Stimulated activated naive CD4-positive, alpha-beta T cell treated with Interleukin-2 at 50 U/mL for 16 hours (primary cell): Measurements from ENCODE around the gene CARS2.
"Not testable (repeated sequence)": the region's sequence is repeated elsewhere in the genome, so short reads cannot be mapped to it uniquely, and the experiment has no call there.

ENCODE experiments used
- DNase-seq: peaks from one replicate; lab custom pipeline; 2025; lab: John Stamatoyannopoulos, UW

The CARS2 gene, protein sequence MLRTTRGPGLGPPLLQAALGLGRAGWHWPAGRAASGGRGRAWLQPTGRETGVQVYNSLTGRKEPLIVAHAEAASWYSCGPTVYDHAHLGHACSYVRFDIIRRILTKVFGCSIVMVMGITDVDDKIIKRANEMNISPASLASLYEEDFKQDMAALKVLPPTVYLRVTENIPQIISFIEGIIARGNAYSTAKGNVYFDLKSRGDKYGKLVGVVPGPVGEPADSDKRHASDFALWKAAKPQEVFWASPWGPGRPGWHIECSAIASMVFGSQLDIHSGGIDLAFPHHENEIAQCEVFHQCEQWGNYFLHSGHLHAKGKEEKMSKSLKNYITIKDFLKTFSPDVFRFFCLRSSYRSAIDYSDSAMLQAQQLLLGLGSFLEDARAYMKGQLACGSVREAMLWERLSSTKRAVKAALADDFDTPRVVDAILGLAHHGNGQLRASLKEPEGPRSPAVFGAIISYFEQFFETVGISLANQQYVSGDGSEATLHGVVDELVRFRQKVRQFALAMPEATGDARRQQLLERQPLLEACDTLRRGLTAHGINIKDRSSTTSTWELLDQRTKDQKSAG

DNA sequence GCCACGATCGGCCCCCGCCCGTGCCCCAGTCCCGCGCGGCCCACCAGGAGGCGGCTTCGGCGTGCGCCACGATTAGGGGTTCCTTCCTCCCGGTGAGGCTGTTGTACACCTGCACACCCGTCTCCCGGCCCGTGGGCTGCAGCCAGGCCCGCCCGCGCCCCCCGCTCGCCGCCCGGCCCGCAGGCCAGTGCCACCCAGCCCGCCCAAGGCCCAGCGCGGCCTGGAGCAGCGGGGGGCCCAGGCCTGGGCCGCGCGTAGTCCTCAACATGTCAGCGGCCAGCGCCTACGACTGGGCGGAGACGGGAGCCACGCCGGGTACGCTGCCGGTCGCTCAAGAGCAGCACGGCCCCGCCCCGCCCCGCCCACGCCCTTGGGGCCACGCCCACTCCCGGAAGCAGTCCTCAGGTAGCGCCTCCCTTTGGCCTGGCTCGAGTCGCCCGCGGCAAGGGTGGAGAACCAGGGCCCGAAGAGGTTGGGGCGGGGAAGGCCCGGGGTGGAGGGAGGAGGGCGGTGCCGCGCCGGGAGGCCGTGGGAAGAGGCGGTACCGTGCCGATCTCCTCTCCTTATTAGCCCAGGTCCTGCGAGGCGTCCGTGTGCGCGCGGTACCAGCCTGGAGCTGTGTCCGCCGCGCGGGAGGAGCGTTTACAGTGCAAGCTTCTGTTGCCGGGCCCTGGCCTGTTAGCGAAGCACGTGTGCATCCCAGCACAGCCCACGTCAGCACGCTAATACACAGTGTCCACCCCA, at the start of gene CARS2:
CARS2 (minus strand) TSS at position 291 of the 744 bp plus-strand sequence; CDS start at position 268, 23 bp downstream.
- peak; percentile 94 for DNase-seq

DNA sequence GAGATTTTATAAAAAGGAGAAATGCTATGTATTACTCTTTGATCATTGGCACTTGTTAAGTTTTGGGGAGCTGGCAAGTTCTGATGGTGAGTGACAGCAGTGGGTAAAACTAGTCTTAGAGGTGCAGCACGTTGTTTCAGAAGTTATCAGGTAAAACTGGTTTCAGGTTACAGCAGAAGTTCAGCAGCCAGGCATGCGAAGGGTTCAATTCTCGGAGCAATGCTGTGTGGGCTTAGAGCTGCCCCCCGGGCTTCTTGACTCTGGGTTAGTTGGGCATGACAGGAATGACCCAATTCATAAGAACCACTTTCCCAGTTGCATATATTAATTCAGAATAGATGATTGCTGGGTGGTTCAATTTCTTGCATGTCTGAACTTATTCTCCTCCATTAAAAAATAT, 42.4 kb upstream of the CARS2 start:
- no peak for DNase-seq

DNA sequence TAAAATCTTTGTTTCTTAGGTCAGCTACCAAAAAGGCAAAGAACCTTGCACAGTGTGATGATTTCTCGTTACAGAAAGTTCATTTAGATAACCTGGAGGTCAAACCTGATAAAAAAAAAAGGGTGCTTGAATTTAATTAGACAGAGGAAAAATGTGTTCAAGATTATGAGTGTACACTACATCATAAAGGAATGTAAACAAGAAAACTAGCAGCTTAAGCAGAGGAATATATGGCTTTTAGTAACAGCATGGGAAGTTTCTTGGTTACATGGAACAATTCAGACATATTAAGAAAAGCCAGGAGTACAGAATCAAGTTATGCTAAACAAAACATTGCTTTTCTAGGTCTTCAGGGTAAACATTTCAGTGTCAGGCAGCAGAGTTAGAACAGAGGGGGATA, 40.5 kb upstream of the CARS2 start:
- DNase-seq = no peak

DNA sequence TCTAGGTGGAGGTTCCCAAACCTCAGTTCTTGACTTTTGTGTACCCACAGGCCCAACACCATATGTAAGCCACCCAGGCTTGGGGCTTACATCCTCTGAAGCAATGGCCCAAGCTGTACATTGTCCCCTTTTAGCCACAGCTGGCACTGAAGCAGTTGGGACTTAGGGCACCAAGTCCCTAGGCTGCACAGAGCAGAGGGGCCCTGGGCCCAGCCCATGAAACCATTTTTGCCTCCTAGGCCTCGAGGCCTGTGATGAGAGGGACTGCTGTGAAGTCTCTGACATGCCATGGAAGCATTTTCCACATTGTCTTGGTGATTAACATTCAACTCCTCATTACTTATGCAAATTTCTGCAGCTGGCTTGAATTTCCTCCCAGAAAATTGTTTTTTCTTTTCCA, 37.8 kb upstream of the CARS2 start:
- DNase-seq = no peak

DNA sequence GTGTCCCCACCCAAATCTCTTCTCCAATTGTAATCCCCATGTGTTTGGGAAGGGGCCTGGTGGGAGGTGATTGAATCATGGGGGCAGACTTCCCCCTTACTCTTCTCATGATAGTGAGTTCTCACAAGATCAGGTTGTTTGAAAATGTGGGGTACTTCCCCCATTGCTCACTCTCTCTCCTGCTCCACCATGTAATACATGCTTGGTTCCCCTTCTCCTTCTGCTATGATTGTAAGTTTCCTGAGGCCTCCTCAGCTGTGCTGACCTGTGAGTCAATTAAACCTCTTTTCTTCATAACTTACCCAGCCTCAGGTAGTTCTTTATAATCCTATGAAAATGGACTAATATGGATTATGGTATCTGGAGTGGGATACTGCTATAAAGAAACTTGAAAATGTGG, 31.6 kb upstream of the CARS2 start:
- no peak for DNase-seq

DNA sequence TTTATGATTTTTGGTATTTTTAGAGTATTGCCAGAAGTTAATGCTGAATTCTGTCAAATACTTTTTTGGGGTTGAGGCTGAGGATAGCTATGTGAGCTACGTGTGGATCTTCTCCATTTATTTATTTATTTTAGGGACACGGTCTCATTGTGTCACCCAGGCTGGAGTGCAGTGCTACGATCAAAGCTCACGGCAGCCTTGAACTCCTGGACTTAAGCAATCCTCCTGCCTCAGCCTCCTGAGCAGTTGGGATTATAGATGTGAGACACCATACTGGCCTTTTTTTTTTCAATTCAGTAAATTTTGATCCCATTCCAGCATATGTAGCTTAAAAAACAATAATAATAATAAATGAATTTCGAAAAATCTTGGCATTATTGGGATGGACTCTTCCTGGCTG, 28.6 kb upstream of the CARS2 start:
- DNase-seq = no peak

DNA sequence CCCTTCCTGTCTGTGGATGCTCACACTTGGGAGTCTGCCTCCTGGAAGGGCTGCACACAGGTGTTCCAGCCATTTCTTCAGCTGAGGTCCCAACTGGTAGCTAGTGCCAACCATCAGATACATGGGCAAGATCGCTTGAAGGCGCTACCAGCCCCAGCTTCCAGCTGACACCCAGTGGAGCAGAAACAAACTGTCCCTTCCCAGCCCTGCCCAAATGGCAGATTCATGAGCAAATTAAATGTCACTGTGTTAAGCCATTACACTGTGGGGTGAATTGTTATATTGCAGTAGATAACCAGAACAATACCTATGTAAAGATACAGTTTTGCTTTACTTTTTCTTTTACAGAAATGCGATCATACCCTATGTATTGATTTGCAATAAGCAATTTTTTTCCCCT, 25.2 kb upstream of the CARS2 start:
- DNase-seq = no peak

DNA sequence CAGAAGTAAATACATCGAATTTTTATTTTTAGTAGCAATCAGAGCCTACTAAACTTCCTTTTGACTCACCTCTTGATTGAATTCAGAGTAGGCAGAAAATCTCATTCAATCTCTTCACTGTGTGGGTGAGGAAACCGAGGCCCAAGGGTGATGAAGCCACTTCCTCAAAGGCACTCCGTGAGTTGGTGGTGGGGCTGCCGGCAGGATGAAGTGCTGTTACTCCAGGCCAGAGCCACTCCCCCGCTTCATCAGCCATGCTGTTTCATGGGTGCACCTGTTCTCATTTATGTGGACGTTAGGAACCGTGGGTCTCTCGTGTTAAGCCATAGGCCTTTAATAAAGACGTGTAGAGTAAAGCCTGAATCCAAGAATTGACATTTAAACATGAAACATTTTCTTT, 20.8 kb upstream of the CARS2 start:
- peak; percentile 54 for DNase-seq

DNA sequence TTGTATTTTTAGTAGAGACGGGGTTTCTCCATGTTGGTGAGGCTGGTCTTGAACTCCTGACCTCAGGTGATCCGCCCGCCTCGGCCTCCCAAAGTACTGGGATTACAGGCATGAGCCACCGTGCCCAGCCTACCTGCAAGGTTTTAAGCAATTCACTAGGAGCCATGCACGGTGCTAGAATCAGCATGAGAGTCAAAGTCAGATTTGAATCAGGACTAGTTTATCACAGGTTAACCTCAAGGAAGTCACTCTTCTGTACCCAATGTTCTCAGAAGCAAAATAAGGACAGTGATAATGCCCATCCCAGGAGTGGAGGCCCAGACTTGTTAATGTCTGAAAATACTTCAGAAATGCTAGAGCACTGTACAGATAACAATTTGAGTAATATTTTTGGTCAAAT, 20.2 kb upstream of the CARS2 start:
- DNase-seq = not testable (repeated sequence)

DNA sequence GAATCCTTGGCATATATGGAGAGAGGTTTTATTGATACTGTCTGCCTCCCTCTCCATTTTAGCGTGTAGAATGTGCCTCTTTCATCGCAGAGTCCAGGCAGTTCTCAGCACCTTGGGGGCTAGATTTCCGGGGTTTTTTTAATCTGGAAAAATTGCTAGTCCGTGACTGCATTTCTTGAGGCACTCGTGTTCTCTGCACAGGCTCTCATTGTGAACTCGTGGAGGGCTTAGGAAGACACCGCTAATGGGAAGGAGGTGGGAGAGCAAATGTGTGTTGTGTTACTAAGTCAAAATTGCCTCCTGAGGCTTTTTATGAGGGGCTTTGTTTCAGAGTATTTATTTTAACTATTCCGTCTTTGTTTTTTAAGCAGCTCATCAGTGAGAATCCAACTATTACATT, 17.7 kb upstream of the CARS2 start:
- DNase-seq = no peak

DNA sequence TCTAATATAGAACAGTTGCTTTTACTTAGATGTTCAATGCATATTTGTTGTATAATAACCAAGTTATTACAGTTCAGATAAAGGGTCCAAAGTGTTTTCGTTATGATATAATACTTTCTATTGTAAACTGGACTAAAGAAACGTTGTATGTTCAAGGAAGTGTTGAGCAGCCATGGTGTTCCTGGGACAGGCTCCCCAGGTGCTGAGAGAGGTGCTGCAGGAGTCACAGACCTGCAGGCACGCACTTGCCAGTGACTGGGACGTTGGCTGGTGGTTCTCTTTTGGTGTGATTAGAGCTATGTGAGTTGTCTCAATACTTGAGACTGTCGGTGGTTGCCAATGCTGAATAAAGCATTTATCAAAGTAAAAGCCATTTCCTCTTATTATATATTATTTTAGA, 17.1 kb upstream of the CARS2 start:
- no peak for DNase-seq

DNA sequence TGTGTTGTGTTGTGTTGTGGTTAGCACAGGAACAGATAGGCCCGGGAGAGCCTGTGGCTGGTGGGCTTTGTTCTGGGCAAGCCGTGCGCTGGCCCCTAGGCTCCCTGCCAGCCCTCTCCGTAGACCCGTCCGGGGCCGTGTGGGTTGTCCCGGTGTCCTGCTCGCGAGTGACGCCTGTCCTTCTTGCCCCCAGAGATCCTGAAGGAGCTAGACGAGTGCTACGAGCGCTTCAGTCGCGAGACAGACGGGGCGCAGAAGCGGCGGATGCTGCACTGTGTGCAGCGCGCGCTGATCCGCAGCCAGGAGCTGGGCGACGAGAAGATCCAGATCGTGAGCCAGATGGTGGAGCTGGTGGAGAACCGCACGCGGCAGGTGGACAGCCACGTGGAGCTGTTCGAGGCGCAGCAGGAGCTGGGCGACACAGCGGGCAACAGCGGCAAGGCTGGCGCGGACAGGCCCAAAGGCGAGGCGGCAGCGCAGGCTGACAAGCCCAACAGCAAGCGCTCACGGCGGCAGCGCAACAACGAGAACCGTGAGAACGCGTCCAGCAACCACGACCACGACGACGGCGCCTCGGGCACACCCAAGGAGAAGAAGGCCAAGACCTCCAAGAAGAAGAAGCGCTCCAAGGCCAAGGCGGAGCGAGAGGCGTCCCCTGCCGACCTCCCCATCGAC, 13.3 kb upstream of the CARS2 start:
- no peak for DNase-seq

DNA sequence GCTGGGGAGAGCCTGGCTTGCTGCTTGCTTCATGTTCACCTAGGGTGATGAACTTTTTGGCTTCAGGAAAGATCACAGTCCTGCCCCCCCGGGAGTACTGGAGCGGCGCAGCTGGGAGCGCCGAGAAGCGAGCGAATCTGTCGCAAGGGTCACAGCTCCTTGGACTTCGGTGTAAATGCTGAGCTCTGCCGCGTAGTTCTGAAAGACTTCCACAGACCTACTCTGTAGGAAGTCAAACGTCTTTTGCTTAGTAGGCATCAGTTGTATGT, 10.3 kb upstream of the CARS2 start:
- DNase-seq = no peak

DNA sequence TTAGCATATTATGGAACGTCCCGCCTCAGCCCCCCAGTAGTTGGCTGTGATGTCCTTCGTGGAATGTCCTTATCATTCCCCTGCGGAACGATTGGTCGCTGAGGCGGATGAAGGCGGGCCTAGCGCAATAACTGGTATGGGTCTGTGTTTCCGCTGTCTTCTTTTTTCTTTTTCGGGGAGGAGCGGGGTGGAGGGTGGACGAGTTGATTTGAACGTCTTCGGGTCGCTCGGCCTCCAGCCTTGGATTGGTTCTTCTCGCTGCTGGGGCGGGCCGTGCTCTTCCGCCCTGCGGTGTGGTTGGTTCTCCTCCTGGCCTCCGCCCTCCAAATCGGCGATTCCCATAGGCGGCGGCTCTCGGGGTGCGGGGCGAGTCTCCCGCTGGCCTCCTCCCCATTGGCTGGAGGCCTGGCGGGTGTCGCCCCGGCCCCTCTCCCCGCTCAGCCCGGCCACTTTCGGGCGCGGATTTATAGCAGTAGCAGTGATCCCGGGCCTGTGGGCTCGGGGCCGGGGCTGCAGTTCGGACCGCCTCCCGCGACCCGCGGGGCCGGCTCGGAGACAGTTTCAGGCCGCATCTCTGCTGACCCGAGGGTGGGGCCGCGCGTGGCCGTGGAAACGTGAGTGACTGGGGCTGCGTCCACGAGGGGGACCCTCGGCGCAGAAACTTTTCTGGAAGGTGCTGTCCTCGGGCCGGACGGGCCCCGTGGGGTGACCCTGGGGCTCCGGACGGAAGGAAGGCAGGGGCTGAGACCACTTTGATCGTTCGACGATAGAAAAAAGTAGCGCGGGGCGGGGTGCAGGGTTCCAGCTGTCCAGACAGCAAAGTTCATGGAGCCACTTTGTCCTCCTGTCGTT, 9.7 kb upstream of the CARS2 start:
- peak; percentile 97 for DNase-seq

DNA sequence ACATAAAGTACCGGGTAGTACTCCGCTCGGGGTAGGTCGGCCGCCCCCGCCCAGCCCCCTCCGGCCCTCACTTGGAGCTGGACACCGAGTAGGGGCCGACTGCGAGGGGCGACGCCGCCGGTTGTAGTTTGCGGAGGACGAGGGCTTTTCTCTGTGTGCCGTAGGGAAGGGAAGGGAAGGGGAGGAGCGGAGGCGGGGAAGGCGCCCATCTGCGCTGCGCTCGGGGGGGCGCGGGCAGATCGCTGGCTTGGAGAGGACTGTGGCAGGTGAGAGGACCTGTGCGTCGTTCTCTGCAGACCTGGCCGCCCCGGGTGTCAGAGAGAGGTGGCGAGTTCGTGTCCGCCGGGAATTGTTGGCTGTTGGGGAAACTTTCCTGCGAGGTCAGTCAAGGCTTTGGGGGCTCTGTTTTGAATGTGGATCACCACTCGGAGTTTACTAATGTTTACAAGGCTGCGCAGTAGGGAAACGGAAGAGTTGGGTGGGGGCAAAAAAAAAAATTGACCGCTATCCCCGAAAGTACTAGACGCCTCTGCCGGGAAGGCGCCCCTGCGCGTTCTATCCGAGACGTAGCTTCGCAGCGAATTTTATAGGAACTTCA, 9.0 kb upstream of the CARS2 start:
- DNase-seq = peak; percentile 55

DNA sequence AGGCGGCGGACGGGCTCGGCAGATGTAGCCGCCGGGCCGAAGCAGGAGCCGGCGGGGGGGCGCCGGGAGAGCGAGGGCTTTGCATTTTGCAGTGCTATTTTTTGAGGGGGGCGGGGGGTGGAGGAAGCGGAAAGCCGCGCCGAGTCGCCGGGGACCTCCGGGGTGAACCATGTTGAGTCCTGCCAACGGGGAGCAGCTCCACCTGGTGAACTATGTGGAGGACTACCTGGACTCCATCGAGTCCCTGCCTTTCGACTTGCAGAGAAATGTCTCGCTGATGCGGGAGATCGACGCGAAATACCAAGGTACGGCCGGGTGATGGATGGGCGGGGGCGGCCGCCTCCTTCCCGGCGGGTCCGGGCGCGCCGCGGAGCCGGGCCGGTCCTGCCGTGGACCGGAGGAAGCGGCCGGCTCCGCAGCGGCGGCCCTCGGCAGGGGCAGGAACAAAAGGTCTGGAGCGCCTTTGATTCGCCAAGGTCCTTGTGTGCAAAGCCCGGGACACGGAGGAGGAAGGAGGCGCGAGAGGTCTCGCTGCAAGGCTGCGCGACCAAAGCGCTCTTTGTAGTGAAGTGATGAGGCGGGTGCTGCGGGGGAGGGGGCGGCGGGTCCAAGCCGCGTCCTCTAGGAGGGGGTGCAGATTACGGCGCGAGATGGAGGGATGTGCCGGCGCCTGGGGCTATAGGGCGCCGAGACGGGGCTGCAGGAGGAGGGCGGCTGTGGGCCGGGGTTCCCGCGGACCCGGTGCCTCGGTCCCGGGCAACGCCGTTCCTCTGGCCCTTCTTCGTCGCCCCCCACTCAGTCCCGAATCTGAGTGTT, 8.3 kb upstream of the CARS2 start:
- DNase-seq = peak; percentile 62

DNA sequence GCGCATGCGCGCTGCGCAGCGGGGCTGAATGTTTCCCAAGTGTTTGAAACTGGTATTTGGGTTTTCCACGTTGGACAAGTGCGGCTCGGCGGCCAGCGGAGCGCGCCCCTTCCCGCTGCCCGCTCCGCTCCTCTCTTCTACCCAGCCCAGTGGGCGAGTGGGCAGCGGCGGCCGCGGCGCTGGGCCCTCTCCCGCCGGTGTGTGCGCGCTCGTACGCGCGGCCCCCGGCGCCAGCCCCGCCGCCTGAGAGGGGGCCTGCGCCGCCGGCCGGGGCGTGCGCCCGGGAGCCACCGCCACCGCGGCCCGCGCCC, 7.7 kb upstream of the CARS2 start, which contains the start of gene ING1:
ING1 (plus strand) TSS at position 59 of the 311 bp plus-strand sequence. CDS start 450 bp downstream, outside the sequence.
- no peak for DNase-seq

DNA sequence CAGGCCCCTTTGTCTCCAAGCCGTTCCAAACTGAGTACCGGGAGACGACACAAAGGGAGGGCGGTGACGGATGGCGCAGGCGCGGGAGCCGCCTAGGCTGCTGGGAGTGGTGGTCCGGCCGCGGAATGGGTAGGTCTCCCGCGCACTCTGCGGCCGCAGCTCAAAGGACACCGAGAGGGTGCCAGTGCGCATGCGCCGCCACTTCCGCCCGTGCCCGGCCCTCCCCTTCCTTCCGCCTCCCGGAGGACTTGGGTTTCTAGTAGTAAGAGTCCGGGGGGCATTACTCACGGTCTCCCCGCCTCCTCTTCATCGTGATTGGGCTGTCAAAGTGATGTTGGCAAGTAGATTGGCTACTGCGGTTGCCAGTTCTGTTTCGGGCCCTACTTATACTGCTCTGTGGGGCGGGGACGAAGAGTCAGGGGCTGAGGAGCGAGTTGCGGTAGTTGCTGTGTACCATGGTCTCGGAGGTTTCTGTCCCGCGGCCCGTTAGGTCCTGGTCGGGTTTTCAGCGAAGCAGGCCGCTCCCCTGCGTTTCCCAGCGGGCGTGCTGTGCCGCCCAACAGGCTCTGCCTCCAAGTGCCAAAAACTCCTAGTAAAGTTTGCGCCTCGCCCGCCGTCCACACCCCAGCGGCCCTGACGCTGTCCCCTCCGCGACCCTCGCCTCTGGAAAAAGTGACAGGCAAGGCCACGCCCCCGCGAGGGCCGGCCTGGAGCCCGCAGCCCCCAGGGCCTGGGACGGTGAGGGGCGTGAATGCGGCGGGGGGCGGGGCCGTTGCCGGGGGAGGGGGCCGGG, 7.1 kb upstream of the CARS2 start:
- DNase-seq = peak; percentile 98

DNA sequence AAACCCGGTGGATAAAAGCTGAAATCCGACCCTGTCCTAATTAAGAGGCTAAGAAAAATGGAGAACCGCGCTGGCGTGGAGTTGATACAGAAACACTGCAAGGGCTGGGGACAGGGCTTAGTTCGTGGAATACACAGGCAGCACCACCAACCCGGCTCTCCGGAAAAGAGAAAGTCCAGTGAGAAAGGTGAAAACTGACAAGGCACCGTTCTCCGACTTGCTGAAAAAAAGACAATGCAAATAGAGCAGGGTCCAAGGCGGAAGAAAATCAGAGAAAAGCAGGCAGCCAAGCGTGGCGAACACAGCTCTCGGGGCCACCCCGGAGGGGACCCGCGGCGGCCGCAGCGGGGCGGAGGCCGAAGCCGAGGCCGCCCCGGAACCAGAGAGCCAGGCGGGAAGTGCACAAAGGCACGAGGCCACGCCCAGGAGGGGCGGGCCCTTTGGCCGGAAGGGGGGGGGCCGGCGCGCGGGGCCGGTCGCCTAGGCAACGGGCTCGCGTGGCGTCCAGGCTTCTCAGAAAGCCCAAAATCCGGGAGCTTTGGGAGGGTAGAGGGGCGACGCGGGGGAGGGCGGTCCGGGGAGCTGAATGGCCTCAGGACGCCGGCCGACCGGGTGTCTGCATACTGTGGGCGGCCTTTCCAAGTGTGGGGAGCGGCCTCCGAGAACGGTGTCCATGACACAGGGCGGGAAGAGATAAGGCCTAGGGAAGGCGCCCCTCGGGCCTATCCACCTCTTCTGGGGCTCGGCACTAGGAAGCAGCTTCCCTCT, 6.3 kb upstream of the CARS2 start:
- DNase-seq = peak; percentile 75
